Measurements from ENCODE around the gene GATM. TPM values are rescaled to one million over a fixed set of nuclear protein-coding genes. Genes with fewer than 3 reads are reported as not detected.
"Not testable (repeated sequence)": the region's sequence is repeated elsewhere in the genome, so short reads cannot be mapped to it uniquely, and the experiment has no call there.

GATM gene
- polyA plus RNA-seq, 4 donors: 50.3 to 545 (median 119) TPM

GRCh38 chr15:45326280-45326679 lies 52.1 kb downstream of the GATM start:
- H3K4me1 ChIP-seq (ENCODE audit: control insufficient read depth in 3 of 3, insufficient read depth in 2 of 3, low read depth in 1 of 3, low read length in 2 of 3): peaks cover 0 to 4% (median 0%) of the 10 kb centered on the region in 3 donors
- DNase-seq (no peak), FAIRE-seq (no peak)
- no peaks in the 10 kb centered on the region for H3K36me3 ChIP-seq (ENCODE audit: control insufficient read depth in 3 of 3, insufficient read depth in 2 of 3, low read depth in 1 of 3, low read length in 3 of 3)
- H3K4me3 ChIP-seq (ENCODE audit: low read depth in 1 of 3, low read length in 3 of 3): no peak overlapping the region
- no peaks in the 10 kb centered on the region for H3K27me3 ChIP-seq (ENCODE audit: control insufficient read depth in 3 of 3, insufficient read depth in 3 of 3, low read length in 3 of 3)
- no peak overlapping the region for H3K27ac ChIP-seq (ENCODE audit: low read depth in 1 of 3, low read length in 2 of 3)
- 83 to 89% (median 85%) methylated on average over 5 of the region's 5 CpGs for WGBS, 3 donors
- no peaks in the 10 kb centered on the region for H3K9me3 ChIP-seq (ENCODE audit: control insufficient read depth in 2 of 2, insufficient read depth in 1 of 2, low read depth in 1 of 2, low read length in 1 of 2)

DNA sequence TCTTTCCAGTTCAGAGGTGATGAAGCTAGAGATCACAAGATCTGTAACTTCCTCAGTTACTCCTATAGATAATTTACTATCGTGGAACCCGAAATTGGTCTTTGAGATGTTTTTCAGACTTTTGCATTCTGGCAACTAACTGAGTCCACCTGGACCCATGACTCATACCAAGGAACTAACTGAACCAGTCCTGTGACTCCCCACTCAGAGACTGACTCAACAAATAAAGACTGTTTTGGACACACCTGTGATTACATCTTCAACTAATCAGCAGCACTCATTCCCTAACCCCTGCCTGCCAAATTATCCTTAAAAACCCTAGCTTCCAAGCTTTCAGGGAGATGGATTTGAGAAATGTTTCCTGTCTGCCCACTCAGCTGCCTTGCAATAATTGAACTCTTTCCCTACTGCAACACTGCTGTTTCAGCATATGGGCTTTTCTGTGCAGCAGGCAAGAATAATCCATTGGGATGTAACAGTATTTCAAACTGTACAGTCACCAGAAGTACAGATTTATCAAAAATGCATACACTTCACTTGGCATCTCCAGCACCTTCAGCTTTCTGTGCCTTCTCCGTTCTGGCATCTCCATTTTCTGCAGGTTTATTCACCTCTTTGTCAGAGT lies 57.7 kb downstream of the GATM start:
- Histone ChIP-seq H3K9me3 (ENCODE audit: control insufficient read depth in 2 of 2, insufficient read depth in 1 of 2, low read depth in 1 of 2, low read length in 1 of 2) (peaks cover 0 to 5% of the 10 kb centered on the region in 2 donors), H3K4me1 (ENCODE audit: control insufficient read depth in 3 of 3, insufficient read depth in 2 of 3, low read depth in 1 of 3, low read length in 2 of 3) (peaks cover 0 to 4% (median 0%) of the 10 kb centered on the region in 3 donors), H3K27me3 (ENCODE audit: control insufficient read depth in 3 of 3, insufficient read depth in 3 of 3, low read length in 3 of 3) (no peaks in the 10 kb centered on the region), H3K4me3 (ENCODE audit: low read depth in 1 of 3, low read length in 3 of 3) (no peak overlapping the region), H3K27ac (ENCODE audit: low read depth in 1 of 3, low read length in 2 of 3) (no peak overlapping the region), H3K36me3 (ENCODE audit: control insufficient read depth in 3 of 3, insufficient read depth in 2 of 3, low read depth in 1 of 3, low read length in 3 of 3) (no peaks in the 10 kb centered on the region)
- FAIRE-seq: no peak
- 41 to 74% (median 49%) methylated on average over 3 of the region's 3 CpGs for WGBS, 3 donors
- DNase-seq: peak in 1 of 2 donors; percentile 43

GRCh38 chr15:45319472-45320214 lies 58.7 kb downstream of the GATM start:
- FAIRE-seq (no peak), DNase-seq (no peak)
- H3K9me3 ChIP-seq (ENCODE audit: control insufficient read depth in 2 of 2, insufficient read depth in 1 of 2, low read depth in 1 of 2, low read length in 1 of 2): peaks cover 0 to 5% of the 10 kb centered on the region in 2 donors
- no peaks in the 10 kb centered on the region for H3K27me3 ChIP-seq (ENCODE audit: control insufficient read depth in 3 of 3, insufficient read depth in 3 of 3, low read length in 3 of 3)
- no peak overlapping the region for H3K27ac ChIP-seq (ENCODE audit: low read depth in 1 of 3, low read length in 2 of 3)
- no peaks in the 10 kb centered on the region for H3K4me1 ChIP-seq (ENCODE audit: control insufficient read depth in 3 of 3, insufficient read depth in 2 of 3, low read depth in 1 of 3, low read length in 2 of 3)
- 67 to 76% (median 69%) methylated on average over 7 of the region's 7 CpGs for WGBS, 3 donors
- H3K4me3 ChIP-seq (ENCODE audit: low read depth in 1 of 3, low read length in 3 of 3): no peak overlapping the region
- H3K36me3 ChIP-seq (ENCODE audit: control insufficient read depth in 3 of 3, insufficient read depth in 2 of 3, low read depth in 1 of 3, low read length in 3 of 3): no peaks in the 10 kb centered on the region

DNA sequence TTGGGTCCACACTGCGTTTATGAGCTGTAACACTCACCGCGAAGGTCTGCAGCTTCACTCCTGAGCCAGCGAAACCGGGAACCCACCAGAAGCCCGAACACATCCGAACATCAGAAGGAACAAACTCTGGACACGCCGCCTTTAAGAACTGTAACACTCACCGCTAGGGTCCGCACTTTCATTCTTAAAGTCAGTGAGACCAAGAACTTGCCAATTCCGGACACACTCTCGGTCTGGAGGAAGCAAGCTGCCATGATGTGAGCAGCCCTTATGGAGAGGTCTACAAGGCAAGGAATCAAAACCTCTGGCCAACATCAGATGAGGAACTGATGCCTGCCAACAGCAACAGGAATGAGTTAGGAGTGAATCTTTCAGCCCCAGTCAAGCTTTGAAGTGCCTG lies 63.4 kb downstream of the GATM start:
- FAIRE-seq (no peak), DNase-seq (no peak)
- WGBS, 3 donors: 82 to 92% (median 82%) methylated on average over 13 of the region's 13 CpGs
- Histone ChIP-seq H3K4me3 (ENCODE audit: low read depth in 1 of 3, low read length in 3 of 3) (no peak overlapping the region), H3K27me3 (ENCODE audit: control insufficient read depth in 3 of 3, insufficient read depth in 3 of 3, low read length in 3 of 3) (no peaks in the 10 kb centered on the region), H3K4me1 (ENCODE audit: control insufficient read depth in 3 of 3, insufficient read depth in 2 of 3, low read depth in 1 of 3, low read length in 2 of 3) (no peaks in the 10 kb centered on the region), H3K27ac (ENCODE audit: low read depth in 1 of 3, low read length in 2 of 3) (no peak overlapping the region), H3K9me3 (ENCODE audit: control insufficient read depth in 2 of 2, insufficient read depth in 1 of 2, low read depth in 1 of 2, low read length in 1 of 2) (peaks cover 0 to 2% of the 10 kb centered on the region in 2 donors), H3K36me3 (ENCODE audit: control insufficient read depth in 3 of 3, insufficient read depth in 2 of 3, low read depth in 1 of 3, low read length in 3 of 3) (no peaks in the 10 kb centered on the region)

DNA sequence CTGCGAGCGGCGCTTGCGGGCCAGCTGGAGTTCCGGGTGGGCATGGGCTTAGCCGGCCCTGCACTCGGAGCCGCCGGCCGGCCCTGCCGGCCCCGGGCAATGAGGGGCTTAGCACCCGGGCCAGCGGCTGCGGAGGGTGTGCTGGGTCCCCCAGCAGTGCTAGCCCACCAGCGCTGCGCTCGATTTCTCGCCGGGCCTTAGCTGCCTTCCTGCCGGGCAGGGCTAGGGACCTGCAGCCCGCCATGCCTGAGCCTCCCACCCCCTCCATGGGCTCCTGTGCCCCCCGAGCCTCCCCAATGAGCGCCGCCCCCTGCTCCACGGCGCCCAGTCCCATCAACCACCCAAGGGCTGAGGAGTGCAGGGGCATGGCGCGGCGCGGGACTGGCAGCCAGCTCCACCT lies 64.2 kb downstream of the GATM start:
- H3K36me3 ChIP-seq (ENCODE audit: control insufficient read depth in 3 of 3, insufficient read depth in 2 of 3, low read depth in 1 of 3, low read length in 3 of 3); FAIRE-seq; H3K4me1 ChIP-seq (ENCODE audit: control insufficient read depth in 3 of 3, insufficient read depth in 2 of 3, low read depth in 1 of 3, low read length in 2 of 3); H3K4me3 ChIP-seq (ENCODE audit: low read depth in 1 of 3, low read length in 3 of 3); H3K27ac ChIP-seq (ENCODE audit: low read depth in 1 of 3, low read length in 2 of 3); H3K27me3 ChIP-seq (ENCODE audit: control insufficient read depth in 3 of 3, insufficient read depth in 3 of 3, low read length in 3 of 3); DNase-seq; H3K9me3 ChIP-seq (ENCODE audit: control insufficient read depth in 2 of 2, insufficient read depth in 1 of 2, low read depth in 1 of 2, low read length in 1 of 2): not testable (repeated sequence)
- 91 to 93% (median 93%) methylated on average over 11 to 31 of the region's 31 CpGs for WGBS, 3 donors

Other genes starting within 250 kb of the GATM start
- gene DUOXA1, start 248.7 kb downstream of the GATM start, polyA plus RNA-seq: under 1 TPM; 0.18 to 0.89 (median 0.37) TPM
- gene DUOX1, start 248.6 kb downstream of the GATM start, polyA plus RNA-seq: 1 to 10 TPM in 1 of 4 donors, under 1 TPM in 2, not detected in 1; 0.33 to 2.5 (median 0.67) TPM
- gene SHF, start 190.6 kb downstream of the GATM start, polyA plus RNA-seq: 10 to 100 TPM in 3 of 4 donors, 1 to 10 TPM in 1; 9.5 to 25.0 (median 11.6) TPM
- 10 to 100 TPM in 3 of 4 donors, 1 to 10 TPM in 1; 5.4 to 47.1 (median 33.3) TPM for gene SLC28A2, start 126.3 kb downstream of the GATM start, polyA plus RNA-seq
- 10 to 100 TPM in 2 of 4 donors, 1 to 10 TPM in 2; 3.2 to 13.6 (median 8.9) TPM for gene SLC30A4, start 144.2 kb upstream of the GATM start, polyA plus RNA-seq
- 10 to 100 TPM; 14.3 to 43.0 (median 21.8) TPM for gene BLOC1S6, start 208.8 kb upstream of the GATM start, polyA plus RNA-seq